HL-60 (cell line): ENCODE measurements around the gene GPR155.

Source experiments
- GABPA ChIP-seq: IDR thresholded peaks from 2 replicates; pipeline ENCODE4 v1.6.1; 2012; ENCODE audit warnings: low read depth
- TF ChIP-seq, protein P1 (sequence below): IDR thresholded peaks from one replicate; pipeline ENCODE4 v1.5.1; 2011; ENCODE audit warnings: low read length, control low read depth, inconsistent platforms; ENCODE audit not compliant: insufficient read depth

DNA sequence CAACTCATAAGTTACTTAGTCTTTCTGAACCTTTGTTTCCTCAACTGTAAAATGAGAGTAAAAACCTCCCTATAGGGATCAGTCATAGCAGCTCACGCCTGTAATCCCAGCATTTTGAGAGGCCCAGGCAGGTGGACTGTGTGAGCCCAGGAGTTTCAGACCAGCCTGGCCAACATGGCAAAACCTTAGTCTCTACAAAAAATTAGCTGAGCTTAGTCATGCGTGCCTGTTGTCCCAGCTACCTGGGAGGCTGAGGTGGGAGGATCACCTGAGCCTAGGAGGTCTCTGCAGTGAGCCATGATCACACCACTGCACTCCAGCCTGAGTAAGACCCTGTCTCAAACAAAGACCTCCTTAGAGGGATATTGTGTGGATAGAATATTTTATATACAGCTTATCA lies 2.3 kb downstream of the GPR155 start:
- TF ChIP-seq, protein P1, sequence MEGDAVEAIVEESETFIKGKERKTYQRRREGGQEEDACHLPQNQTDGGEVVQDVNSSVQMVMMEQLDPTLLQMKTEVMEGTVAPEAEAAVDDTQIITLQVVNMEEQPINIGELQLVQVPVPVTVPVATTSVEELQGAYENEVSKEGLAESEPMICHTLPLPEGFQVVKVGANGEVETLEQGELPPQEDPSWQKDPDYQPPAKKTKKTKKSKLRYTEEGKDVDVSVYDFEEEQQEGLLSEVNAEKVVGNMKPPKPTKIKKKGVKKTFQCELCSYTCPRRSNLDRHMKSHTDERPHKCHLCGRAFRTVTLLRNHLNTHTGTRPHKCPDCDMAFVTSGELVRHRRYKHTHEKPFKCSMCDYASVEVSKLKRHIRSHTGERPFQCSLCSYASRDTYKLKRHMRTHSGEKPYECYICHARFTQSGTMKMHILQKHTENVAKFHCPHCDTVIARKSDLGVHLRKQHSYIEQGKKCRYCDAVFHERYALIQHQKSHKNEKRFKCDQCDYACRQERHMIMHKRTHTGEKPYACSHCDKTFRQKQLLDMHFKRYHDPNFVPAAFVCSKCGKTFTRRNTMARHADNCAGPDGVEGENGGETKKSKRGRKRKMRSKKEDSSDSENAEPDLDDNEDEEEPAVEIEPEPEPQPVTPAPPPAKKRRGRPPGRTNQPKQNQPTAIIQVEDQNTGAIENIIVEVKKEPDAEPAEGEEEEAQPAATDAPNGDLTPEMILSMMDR, result no peak
- TF ChIP-seq GABPA, result no peak
